Thoracic aorta (tissue), 2 donors: ENCODE measurements around the gene CWF19L2. TPM values are rescaled to one million over a fixed set of nuclear protein-coding genes. Genes with fewer than 3 reads are reported as not detected.

Experiments used
- ATAC-seq: fragments of 150-250 bp; one replicate; pipeline ENCODE4 v1.8.0; 2017; ENCODE audit warnings: low read depth; ENCODE audit not compliant: insufficient number of reproducible peaks, low FRiP score
- DNase-seq: peaks from one replicate; pipeline ENCODE4 v3.0.0-alpha.2; 2020; ENCODE audit warnings: low spot score
- H3K27ac ChIP-seq, 2 donors: fragments of 200-600 bp; sonication (generic); 1 replicate in 1 of 2; 2 replicates in 1 of 2; pipeline ENCODE4 v1.5.1; 2016; ENCODE audit warnings: mild to moderate bottlenecking in 2 of 2, moderate library complexity in 2 of 2
- H3K27me3 ChIP-seq: fragments of 200-600 bp; sonication (generic); replicated peaks from 2 replicates; pipeline ENCODE4 v1.6.0; 2016; ENCODE audit warnings: mild to moderate bottlenecking; ENCODE audit not compliant: insufficient read depth
- H3K36me3 ChIP-seq: fragments of 200-600 bp; sonication (generic); one replicate; pipeline ENCODE4 v1.5.1; 2016
- H3K4me1 ChIP-seq, 2 donors: fragments of 200-600 bp; sonication (generic); 1 replicate in 1 of 2; 2 replicates in 1 of 2; pipeline versions ENCODE4 v1.5.1 to v1.6.0; 2016; ENCODE audit warnings: low read depth in 2 of 2, mild to moderate bottlenecking in 1 of 2; ENCODE audit not compliant: control insufficient read depth in 1 of 2
- H3K4me3 ChIP-seq: fragments of 200-600 bp; sonication (generic); 2 replicates; pipeline ENCODE4 v1.5.1; 2016; ENCODE audit warnings: mild to moderate bottlenecking
- H3K9me3 ChIP-seq: fragments of 200-600 bp; sonication (generic); 2 replicates; pipeline ENCODE4 v1.5.1; 2016
- total RNA-seq, 2 donors: library from RNA; depleted of rRNA; stranded (reverse); fragments of >200 nt; gene quantifications; one replicate each; pipeline versions ENCODE4 v1.1.0 to v1.2.3, GENCODE V29; 2016
- TF ChIP-seq, protein P1 (sequence below): fragments of 200-600 bp; sonication (generic); IDR thresholded peaks from one replicate; pipeline ENCODE4 v1.5.1; 2019; ENCODE audit warnings: antibody characterized with exemption

The CWF19L2 gene
- total RNA-seq, 2 donors from 2014 or later: 21.0 to 23.3 TPM

DNA sequence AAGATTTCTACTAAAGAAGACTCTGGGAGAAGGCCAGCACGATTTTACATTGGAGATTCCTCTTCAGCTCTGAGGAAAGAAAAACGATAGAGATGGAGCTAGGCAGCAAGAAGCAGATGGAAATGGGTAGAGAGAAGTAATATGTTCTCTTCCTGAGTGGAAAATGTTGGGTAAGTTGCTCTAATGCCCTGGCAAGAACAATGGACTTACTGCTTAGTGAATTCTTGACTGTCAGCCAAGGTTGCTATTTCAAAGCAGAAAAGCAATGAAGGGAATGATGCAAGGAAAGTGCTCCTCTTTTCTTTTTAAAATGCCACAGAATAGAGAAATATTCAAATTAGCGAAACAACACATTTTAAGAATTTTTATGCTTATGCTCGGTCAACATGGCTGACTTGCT lies 38.4 kb upstream of the CWF19L2 start:
- Histone ChIP-seq H3K36me3 (no peaks in the 10 kb centered on the region), H3K27ac (no peak overlapping the region), H3K27me3 (no peaks in the 10 kb centered on the region), H3K4me3 (no peak overlapping the region), H3K9me3 (no peaks in the 10 kb centered on the region), H3K4me1 (no peaks in the 10 kb centered on the region)
- DNase-seq (no peak), ATAC-seq (no peak)
- TF ChIP-seq, protein P1, sequence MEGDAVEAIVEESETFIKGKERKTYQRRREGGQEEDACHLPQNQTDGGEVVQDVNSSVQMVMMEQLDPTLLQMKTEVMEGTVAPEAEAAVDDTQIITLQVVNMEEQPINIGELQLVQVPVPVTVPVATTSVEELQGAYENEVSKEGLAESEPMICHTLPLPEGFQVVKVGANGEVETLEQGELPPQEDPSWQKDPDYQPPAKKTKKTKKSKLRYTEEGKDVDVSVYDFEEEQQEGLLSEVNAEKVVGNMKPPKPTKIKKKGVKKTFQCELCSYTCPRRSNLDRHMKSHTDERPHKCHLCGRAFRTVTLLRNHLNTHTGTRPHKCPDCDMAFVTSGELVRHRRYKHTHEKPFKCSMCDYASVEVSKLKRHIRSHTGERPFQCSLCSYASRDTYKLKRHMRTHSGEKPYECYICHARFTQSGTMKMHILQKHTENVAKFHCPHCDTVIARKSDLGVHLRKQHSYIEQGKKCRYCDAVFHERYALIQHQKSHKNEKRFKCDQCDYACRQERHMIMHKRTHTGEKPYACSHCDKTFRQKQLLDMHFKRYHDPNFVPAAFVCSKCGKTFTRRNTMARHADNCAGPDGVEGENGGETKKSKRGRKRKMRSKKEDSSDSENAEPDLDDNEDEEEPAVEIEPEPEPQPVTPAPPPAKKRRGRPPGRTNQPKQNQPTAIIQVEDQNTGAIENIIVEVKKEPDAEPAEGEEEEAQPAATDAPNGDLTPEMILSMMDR: no peak

DNA sequence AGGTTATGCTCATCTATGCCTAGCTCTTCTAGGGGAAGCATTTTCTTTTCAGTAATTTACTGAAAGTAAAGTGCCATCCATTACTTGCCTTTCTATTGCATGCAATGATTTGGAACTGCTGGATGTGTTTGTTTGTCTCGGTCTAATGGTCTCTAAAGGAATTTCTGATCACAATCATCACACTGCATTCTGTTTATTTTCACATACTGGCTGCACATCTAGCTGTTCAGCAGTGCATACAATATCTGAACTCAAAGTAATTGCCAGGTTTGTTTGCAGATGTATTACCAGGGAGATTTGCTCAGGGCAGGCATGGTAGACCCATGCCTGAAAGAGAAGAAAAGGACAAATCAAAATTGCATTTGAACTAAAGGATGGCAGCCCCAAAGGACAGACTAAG lies 36.4 kb upstream of the CWF19L2 start:
- Histone ChIP-seq H3K27me3 (no peaks in the 10 kb centered on the region), H3K27ac (no peak overlapping the region), H3K4me3 (no peak overlapping the region), H3K4me1 (no peaks in the 10 kb centered on the region), H3K9me3 (no peaks in the 10 kb centered on the region), H3K36me3 (no peaks in the 10 kb centered on the region)
- DNase-seq (no peak), ATAC-seq (no peak)
- TF ChIP-seq, protein P1: no peak

DNA sequence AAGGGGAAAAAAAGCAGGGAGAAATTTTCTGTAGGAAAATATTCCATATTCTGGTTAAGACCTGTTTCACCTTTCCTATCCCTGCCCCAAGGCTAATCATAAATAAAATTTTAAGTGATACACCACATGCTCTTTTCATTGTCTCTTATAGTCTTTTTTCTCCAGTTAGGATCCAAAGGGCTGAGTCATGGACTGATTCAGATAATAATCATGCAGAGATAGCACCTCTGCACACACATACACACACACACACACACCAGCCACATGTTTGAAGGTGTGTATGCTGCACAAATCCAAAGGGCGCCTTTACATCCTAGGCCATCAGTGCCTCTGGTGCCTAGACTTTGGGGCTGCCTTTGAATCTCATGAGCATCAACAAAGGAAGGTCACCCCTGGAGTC lies 35.5 kb upstream of the CWF19L2 start:
- no peak for ATAC-seq
- Histone ChIP-seq H3K4me3 (no peak overlapping the region), H3K27ac (no peak overlapping the region), H3K27me3 (no peaks in the 10 kb centered on the region), H3K9me3 (no peaks in the 10 kb centered on the region), H3K4me1 (no peaks in the 10 kb centered on the region), H3K36me3 (no peaks in the 10 kb centered on the region)
- no peak for DNase-seq
- TF ChIP-seq, protein P1: no peak

DNA sequence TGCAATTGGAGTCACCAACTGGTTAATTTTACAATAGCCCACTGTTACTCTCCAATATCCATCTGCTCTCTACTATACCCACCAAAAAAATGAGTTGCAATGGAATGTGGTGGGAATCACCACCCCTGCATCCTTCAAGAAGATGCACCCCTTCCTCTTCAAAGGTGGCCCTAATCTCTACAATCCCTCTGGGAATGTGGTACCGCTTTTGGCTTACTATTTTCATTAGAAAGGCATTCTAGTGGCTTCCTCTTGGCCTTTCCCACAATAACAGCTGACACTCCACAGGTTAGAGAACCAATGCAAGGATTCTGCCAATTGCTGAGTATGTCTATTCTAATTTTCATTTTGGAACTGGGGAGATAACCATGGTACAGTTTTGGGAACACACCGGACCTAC lies 33.2 kb upstream of the CWF19L2 start:
- no peaks in the 10 kb centered on the region for H3K9me3 ChIP-seq
- no peaks in the 10 kb centered on the region for H3K36me3 ChIP-seq
- H3K27ac ChIP-seq: no peak overlapping the region
- no peak overlapping the region for H3K4me3 ChIP-seq
- DNase-seq (no peak), ATAC-seq (no peak)
- no peaks in the 10 kb centered on the region for H3K4me1 ChIP-seq
- TF ChIP-seq, protein P1: no peak
- no peaks in the 10 kb centered on the region for H3K27me3 ChIP-seq

DNA sequence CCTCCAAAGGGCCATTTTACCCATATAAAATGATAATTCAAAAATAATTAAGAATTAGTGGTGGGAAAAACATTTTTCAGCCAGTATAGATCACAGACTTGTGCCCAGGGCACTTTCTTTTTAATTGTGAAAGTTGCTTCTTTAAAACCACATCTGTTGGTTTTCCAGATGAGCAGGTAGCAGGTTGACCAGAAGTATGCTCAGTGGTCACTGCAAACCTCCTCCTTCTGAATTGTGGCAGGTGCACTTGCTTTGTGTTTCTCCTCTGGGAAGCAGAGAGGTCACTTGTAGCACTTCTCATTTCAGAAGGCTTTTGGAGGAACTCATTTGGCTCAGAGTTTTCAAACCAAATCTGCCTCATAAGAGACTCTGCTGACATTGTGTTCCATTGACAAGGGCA lies 24.6 kb upstream of the CWF19L2 start:
- Histone ChIP-seq H3K9me3 (no peaks in the 10 kb centered on the region), H3K27me3 (no peaks in the 10 kb centered on the region), H3K4me1 (no peaks in the 10 kb centered on the region), H3K36me3 (no peaks in the 10 kb centered on the region), H3K4me3 (no peak overlapping the region), H3K27ac (no peak overlapping the region)
- no peak for DNase-seq
- TF ChIP-seq, protein P1: no peak
- ATAC-seq: no peak
